Nephron (organoid): ENCODE results near the gene VAMP4.

ENCODE experiments used
- H3K27ac Mint-ChIP-seq, 3 experiments: 2 replicates each; pipeline ENCODE4 v1.8.0; 2020; ENCODE audit warnings: mixed read lengths in 3 of 3, mild to moderate bottlenecking in 2 of 3, moderate library complexity in 1 of 3
- H3K27me3 Mint-ChIP-seq: 2 replicates; pipeline ENCODE4 v1.8.0; 2021; ENCODE audit warnings: low read depth, mild to moderate bottlenecking, moderate library complexity, mixed read lengths
- H3K36me3 Mint-ChIP-seq: 2 replicates; pipeline ENCODE4 v1.8.0; 2020; ENCODE audit warnings: low read depth, mixed read lengths
- H3K4me1 Mint-ChIP-seq: 2 replicates; pipeline ENCODE4 v1.8.0; 2020; ENCODE audit warnings: mixed read lengths
- H3K4me3 Mint-ChIP-seq, 3 experiments: 2 replicates each; pipeline ENCODE4 v1.8.0; 2020; ENCODE audit warnings: mild to moderate bottlenecking in 3 of 3, mixed read lengths in 3 of 3, moderate library complexity in 2 of 3
- H3K9me3 Mint-ChIP-seq: 2 replicates; pipeline ENCODE4 v1.8.0; 2020; ENCODE audit warnings: mixed read lengths
- TF ChIP-seq, protein P1 (sequence below), 3 experiments: fragments of 200-600 bp; sonication (generic); IDR thresholded peaks; one replicate each; pipeline ENCODE4 v1.5.0; 2021; ENCODE audit warnings: antibody characterized with exemption in 3 of 3; ENCODE audit not compliant: unreplicated experiment in 3 of 3

The VAMP4 gene

DNA sequence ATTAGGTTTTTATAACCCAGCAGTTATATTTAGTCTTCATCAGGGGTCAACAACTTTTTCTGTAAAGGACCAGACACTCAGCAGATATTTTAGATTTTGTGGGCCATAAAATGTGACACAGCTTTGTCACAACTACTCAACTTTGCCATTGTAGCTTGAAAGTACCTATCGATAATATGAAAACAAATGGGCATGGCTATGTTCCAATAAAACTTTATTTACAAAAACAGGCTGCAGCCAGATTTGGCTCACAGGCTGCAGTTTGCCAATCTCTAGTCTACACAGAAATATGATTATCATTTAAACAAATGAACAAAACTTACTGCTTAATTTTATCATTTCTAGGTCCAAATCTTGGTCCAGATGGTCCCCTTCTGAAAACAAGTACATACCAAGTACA is 23.0 kb downstream of the VAMP4 start:
- Mint-ChIP-seq H3K4me3 (no peak overlapping the region), H3K4me1 (no peaks in the 10 kb centered on the region), H3K36me3 (peaks cover 29% of the 10 kb centered on the region), H3K27ac (no peak overlapping the region), H3K9me3 (peaks cover 24% of the 10 kb centered on the region), H3K27me3 (no peaks in the 10 kb centered on the region)
- TF ChIP-seq, protein P1, sequence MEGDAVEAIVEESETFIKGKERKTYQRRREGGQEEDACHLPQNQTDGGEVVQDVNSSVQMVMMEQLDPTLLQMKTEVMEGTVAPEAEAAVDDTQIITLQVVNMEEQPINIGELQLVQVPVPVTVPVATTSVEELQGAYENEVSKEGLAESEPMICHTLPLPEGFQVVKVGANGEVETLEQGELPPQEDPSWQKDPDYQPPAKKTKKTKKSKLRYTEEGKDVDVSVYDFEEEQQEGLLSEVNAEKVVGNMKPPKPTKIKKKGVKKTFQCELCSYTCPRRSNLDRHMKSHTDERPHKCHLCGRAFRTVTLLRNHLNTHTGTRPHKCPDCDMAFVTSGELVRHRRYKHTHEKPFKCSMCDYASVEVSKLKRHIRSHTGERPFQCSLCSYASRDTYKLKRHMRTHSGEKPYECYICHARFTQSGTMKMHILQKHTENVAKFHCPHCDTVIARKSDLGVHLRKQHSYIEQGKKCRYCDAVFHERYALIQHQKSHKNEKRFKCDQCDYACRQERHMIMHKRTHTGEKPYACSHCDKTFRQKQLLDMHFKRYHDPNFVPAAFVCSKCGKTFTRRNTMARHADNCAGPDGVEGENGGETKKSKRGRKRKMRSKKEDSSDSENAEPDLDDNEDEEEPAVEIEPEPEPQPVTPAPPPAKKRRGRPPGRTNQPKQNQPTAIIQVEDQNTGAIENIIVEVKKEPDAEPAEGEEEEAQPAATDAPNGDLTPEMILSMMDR (IDR thresholded peaks at IDR 0.05; ENCODE audit: unreplicated experiment in 3 of 3) = no peak

DNA sequence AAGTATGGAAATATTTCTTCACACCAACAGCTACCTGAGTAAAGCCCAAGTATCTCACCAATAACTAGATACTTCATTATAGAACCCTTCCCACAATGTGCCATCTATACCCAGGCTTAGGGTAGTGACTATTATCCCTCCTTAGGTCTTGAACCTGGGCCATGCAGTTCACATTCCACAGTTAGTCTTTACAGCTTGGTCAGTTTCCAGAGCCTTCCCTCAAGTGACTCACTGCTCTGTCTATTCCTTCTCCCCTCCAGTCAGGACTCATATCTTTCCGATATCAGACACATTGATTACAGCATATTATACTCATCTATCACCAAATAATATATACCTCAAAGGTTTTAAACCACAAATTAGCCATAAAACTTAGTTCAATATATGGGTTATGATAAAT is 23.6 kb downstream of the VAMP4 start:
- no peaks in the 10 kb centered on the region for H3K27me3 Mint-ChIP-seq
- no peaks in the 10 kb centered on the region for H3K4me1 Mint-ChIP-seq
- peaks cover 19% of the 10 kb centered on the region for H3K9me3 Mint-ChIP-seq
- TF ChIP-seq, protein P1 (IDR thresholded peaks at IDR 0.05; ENCODE audit: unreplicated experiment in 3 of 3) = no peak
- H3K27ac Mint-ChIP-seq = no peak overlapping the region
- no peak overlapping the region for H3K4me3 Mint-ChIP-seq
- peaks cover 23% of the 10 kb centered on the region for H3K36me3 Mint-ChIP-seq

DNA sequence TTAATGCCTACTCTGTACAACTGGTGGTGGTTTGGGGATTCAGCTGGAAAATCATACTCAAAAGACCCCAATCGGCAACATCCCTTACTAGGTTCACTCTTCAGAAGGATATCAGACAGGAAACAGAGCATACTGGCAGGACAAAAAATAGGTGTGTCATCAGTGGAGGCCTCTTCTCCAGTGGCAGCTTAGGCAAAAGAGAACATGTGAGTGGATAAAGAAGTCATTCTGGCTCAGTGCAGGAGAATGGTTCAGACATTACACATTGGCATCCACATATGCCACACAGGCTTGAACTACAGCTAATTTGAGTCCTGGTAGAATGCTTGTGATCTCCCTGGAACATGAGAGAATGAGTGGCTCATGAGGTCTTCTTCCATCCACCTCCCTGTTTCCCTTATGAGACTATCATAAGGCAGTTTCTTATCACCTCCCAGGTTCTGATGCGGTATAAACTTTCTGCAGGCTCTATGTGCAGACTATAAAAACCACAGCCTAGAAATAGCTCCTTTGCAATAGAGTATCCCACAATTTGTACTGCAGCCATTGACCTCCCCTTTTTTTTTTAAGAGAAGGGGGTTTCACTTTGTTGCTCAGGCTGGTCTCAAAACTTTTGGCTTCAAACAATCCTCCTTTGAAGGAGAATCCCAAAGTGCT is 24.7 kb downstream of the VAMP4 start:
- no peak overlapping the region for H3K27ac Mint-ChIP-seq
- no peaks in the 10 kb centered on the region for H3K27me3 Mint-ChIP-seq
- peaks cover 11% of the 10 kb centered on the region for H3K9me3 Mint-ChIP-seq
- peaks cover 15% of the 10 kb centered on the region for H3K36me3 Mint-ChIP-seq
- no peaks in the 10 kb centered on the region for H3K4me1 Mint-ChIP-seq
- no peak overlapping the region for H3K4me3 Mint-ChIP-seq
- TF ChIP-seq, protein P1 (IDR thresholded peaks at IDR 0.05; ENCODE audit: unreplicated experiment in 3 of 3) = no peak

DNA sequence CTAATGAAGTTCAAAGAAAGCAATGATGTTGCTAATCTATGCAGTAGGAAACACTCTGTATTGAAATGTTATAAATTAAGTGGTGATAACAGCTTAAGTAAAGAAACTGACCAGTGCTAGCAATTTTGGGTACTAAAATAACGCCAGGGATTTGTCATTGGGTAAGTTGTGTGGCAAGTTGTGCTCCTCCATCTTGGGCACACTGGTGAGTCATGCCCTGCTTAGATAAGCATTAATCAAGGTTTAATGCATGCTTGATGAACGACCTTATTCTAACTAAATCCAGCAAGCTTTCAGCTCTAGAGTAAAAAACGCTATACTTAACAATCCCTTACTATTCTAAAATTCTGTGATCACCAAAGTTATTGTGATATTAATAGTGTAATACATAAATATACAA is 25.2 kb downstream of the VAMP4 start:
- Mint-ChIP-seq H3K4me3 (no peak overlapping the region), H3K9me3 (peaks cover 11% of the 10 kb centered on the region), H3K4me1 (no peaks in the 10 kb centered on the region), H3K36me3 (peaks cover 15% of the 10 kb centered on the region), H3K27ac (no peak overlapping the region), H3K27me3 (no peaks in the 10 kb centered on the region)
- TF ChIP-seq, protein P1 (IDR thresholded peaks at IDR 0.05; ENCODE audit: unreplicated experiment in 3 of 3) = no peak

DNA sequence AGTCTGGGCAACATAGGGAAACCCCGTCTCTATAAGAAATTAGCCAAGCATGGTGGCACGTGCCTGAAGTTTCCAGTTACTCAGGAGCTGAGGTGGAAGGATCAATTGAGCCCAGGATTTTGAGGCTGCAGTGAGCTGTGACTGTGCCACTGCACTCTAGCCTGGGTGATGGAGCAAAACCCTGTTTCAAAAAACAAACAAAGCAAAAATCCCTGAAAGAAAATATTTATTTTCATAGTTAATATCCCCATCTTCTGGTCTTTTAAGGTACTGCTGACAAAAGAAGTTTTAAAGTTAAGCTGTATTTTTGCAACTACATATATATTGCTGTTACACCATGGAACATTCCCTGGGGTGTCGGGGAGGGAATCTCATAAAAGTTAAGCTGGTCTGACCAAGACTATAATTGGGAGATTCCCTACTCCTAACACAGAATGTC is 26.0 kb downstream of the VAMP4 start:
- TF ChIP-seq, protein P1 (IDR thresholded peaks at IDR 0.05; ENCODE audit: unreplicated experiment in 3 of 3) = peak; percentile 40 to 66 (median 43)
- H3K4me1 Mint-ChIP-seq = no peaks in the 10 kb centered on the region
- peak overlapping the region in 2 of 3 experiments; percentile 51 to 65 for H3K27ac Mint-ChIP-seq
- H3K9me3 Mint-ChIP-seq = peaks cover 3% of the 10 kb centered on the region
- H3K4me3 Mint-ChIP-seq = no peak overlapping the region
- H3K27me3 Mint-ChIP-seq = no peaks in the 10 kb centered on the region
- H3K36me3 Mint-ChIP-seq = peaks cover 8% of the 10 kb centered on the region

DNA sequence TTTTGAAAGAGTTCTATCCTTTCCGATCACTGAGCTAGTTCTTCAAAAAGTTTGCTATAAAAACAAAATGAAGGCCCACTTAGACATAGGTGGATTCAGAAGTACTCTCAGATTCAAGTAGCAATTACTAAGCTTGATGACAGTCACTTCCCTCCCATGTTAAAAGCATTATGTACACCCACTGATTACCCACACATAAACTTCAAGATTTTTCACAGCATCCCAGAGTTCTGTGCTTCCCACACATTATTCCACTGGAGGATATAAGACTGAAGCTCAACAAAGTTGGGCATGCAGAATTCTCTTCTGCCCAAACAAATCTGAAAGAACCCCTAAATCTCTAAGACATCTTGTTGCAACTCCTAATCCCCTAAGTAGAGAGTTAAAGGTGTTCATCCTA is 29.5 kb downstream of the VAMP4 start:
- Mint-ChIP-seq H3K9me3 (no peaks in the 10 kb centered on the region), H3K27ac (no peak overlapping the region), H3K36me3 (peaks cover 9% of the 10 kb centered on the region), H3K27me3 (no peaks in the 10 kb centered on the region), H3K4me3 (no peak overlapping the region), H3K4me1 (no peaks in the 10 kb centered on the region)
- TF ChIP-seq, protein P1 (IDR thresholded peaks at IDR 0.05; ENCODE audit: unreplicated experiment in 3 of 3) = no peak
